Stimulated activated CD4-positive, alpha-beta T cell treated with anti-CD3 and anti-CD28 coated beads, Interleukin-1b, Interleukin-23, amount 100 ng/mL, for 24 hours (primary cell): Measurements from ENCODE around the gene BLNK.

Experiments used
- DNase-seq, 4 experiments: peaks; one replicate each; pipeline ENCODE4 v3.0.0-alpha.2; 2020; ENCODE audit warnings: low read depth in 4 of 4, low spot score in 1 of 4

BLNK gene

GRCh38 chr10:96152437-96152836 is 118.9 kb downstream of the BLNK start:
- DNase-seq: no peak
